LNCaP clone FGC (cell line): ENCODE data around the gene IMPG2.

Source experiments
- DNase-seq: peaks from one replicate; pipeline ENCODE4 v3.0.0-alpha.2; 2011; ENCODE audit warnings: low read depth
- H3K4me3 ChIP-seq: 2 replicates; pipeline ENCODE4 v1.5.1; 2011; ENCODE audit warnings: mild to moderate bottlenecking, low read depth, low read length, control low read depth
- CTCF ChIP-seq: IDR thresholded peaks from 2 replicates; pipeline ENCODE4 v1.5.1; 2012; ENCODE audit warnings: mild to moderate bottlenecking; ENCODE audit not compliant: control insufficient read depth, insufficient read depth; ENCODE audit errors: extremely low read depth

Gene IMPG2

GRCh38 chr3:101255441-101255840 is 64.9 kb downstream of the IMPG2 start:
- H3K4me3 ChIP-seq: no peak overlapping the region
- TF ChIP-seq CTCF: no peak

GRCh38 chr3:101253396-101253795 is 67.0 kb downstream of the IMPG2 start:
- no peak for TF ChIP-seq CTCF
- no peak for DNase-seq
- H3K4me3 ChIP-seq: no peak overlapping the region

More at GRCh38 chr3:101255441-101255840, 64.9 kb downstream of the IMPG2 start:
- no peak for DNase-seq

- no peak overlapping the region for H3K4me3 ChIP-seq
- no peak for DNase-seq
- no peak for TF ChIP-seq CTCF
Observed at GRCh38 chr3:101252945-101253344, 67.4 kb downstream of the IMPG2 start.

GRCh38 chr3:101252307-101252706 is 68.1 kb downstream of the IMPG2 start:
- no peak for DNase-seq
- H3K4me3 ChIP-seq: no peak overlapping the region
- no peak for TF ChIP-seq CTCF

GRCh38 chr3:101251441-101251840 is 68.9 kb downstream of the IMPG2 start:
- TF ChIP-seq CTCF: no peak
- no peak overlapping the region for H3K4me3 ChIP-seq
- DNase-seq: no peak

GRCh38 chr3:101249522-101249921 is 70.9 kb downstream of the IMPG2 start:
- H3K4me3 ChIP-seq: no peak overlapping the region
- TF ChIP-seq CTCF: no peak
- DNase-seq: no peak

- no peak for DNase-seq
- H3K4me3 ChIP-seq: no peak overlapping the region
- no peak for TF ChIP-seq CTCF
Observed at GRCh38 chr3:101248736-101249135, 71.6 kb downstream of the IMPG2 start.
